Adrenal gland (tissue), 5 donors: ENCODE results near the gene EGFLAM.

ENCODE experiments used
- POLR2A ChIP-seq, 2 donors: fragments of 450-650 bp; IDR thresholded peaks; one replicate each; pipeline ENCODE4 v1.6.1; 2017; ENCODE audit warnings: antibody characterized with exemption in 2 of 2, mild to moderate bottlenecking in 2 of 2, moderate library complexity in 1 of 2
- TF ChIP-seq, protein P1 (sequence below), 6 experiments: fragments of 450-650 bp in 4 of 6; fragments of 200-600 bp in 2 of 6; sonication (generic) in 1 of 6; IDR thresholded peaks; 1 replicate in 5 of 6; 2 replicates in 1 of 6; pipeline versions ENCODE4 v1.5.1 to v1.8.0; 2016 to 2021; ENCODE audit warnings: antibody characterized with exemption in 6 of 6, mild to moderate bottlenecking in 2 of 6, moderate library complexity in 1 of 6
- donor health status: DM: no; HTN: no; CAD: no.

DNA sequence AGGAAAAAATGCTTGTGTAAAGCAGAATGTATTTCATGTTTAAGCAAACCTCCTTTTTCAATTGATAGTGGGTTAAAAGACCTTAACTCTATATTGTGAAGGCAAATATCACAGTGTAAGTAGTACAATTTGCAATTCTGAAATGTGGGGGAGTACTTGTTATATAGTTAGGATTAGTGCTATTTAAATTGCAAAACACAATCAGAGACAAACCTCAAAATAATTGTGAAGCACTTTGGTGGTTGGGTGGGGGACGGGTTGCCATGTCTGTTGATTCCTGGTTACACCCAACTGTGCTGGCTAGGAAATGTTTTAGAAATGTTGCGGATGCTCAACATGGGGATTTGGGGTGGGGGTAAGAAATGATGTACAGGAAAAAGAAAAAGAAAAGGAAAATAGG, 37.4 kb downstream of the EGFLAM start:
- no peak for TF ChIP-seq POLR2A (IDR thresholded peaks at IDR 0.05)
- TF ChIP-seq, protein P1, sequence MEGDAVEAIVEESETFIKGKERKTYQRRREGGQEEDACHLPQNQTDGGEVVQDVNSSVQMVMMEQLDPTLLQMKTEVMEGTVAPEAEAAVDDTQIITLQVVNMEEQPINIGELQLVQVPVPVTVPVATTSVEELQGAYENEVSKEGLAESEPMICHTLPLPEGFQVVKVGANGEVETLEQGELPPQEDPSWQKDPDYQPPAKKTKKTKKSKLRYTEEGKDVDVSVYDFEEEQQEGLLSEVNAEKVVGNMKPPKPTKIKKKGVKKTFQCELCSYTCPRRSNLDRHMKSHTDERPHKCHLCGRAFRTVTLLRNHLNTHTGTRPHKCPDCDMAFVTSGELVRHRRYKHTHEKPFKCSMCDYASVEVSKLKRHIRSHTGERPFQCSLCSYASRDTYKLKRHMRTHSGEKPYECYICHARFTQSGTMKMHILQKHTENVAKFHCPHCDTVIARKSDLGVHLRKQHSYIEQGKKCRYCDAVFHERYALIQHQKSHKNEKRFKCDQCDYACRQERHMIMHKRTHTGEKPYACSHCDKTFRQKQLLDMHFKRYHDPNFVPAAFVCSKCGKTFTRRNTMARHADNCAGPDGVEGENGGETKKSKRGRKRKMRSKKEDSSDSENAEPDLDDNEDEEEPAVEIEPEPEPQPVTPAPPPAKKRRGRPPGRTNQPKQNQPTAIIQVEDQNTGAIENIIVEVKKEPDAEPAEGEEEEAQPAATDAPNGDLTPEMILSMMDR (IDR thresholded peaks at IDR 0.05) = no peak
